Panc1 (cell line): ENCODE results near the gene ACOXL.

Source experiments
- POLR2AphosphoS5 ChIP-seq: IDR thresholded peaks from 2 replicates; pipeline ENCODE4 v1.6.1; 2012; ENCODE audit warnings: mild to moderate bottlenecking, low read depth, low read length, moderate library complexity
- REST ChIP-seq, 2 experiments: IDR thresholded peaks; 2 replicates each; pipeline ENCODE4 v1.6.1; 2011 to 2012; ENCODE audit warnings: low read depth in 2 of 2, control low read depth in 1 of 2, low read length in 1 of 2, mild to moderate bottlenecking in 1 of 2, moderate library complexity in 1 of 2; ENCODE audit not compliant: insufficient read depth in 1 of 2
- SIN3A ChIP-seq: IDR thresholded peaks from 2 replicates; pipeline ENCODE4 v1.6.1; 2012; ENCODE audit warnings: low read depth, mild to moderate bottlenecking, low read length, moderate library complexity, borderline replicate concordance; ENCODE audit not compliant: insufficient read depth

- TF ChIP-seq POLR2AphosphoS5, result no peak
- TF ChIP-seq SIN3A, result no peak
- TF ChIP-seq REST (IDR thresholded peaks at IDR 0.05; ENCODE audit: insufficient read depth in 1 of 2, low read depth in 2 of 2, low read length in 1 of 2), result no peak
Measured at GRCh38 chr2:110791435-110791834, 59.1 kb downstream of the ACOXL start.
